Activated B cell treated with CpG ODN at 0.5 μM for 24 hours (primary cell): ENCODE measurements around the gene DCC. TPM values are rescaled to one million over a fixed set of nuclear protein-coding genes. Genes with fewer than 3 reads are reported as not detected.

Experiments
- ATAC-seq: fragments of 200-7000 bp; cut with Tn5 transposase; one replicate; pipeline ENCODE4 v1.10.0; 2021; ENCODE audit warnings: low read depth, mild to moderate bottlenecking, moderate library complexity
- CTCF ChIA-PET: fragments of 350-600 bp; sonication (Branson Sonifier 250); formaldehyde crosslinking; loops from one replicate; lab custom pipeline; 2021; ENCODE audit warnings: antibody characterized with exemption; lab: Charles Lee
- POLR2A ChIA-PET: fragments of 350-600 bp; sonication (Branson Sonifier 250); formaldehyde crosslinking; loops from one replicate; lab custom pipeline; 2021; ENCODE audit warnings: antibody characterized with exemption; lab: Charles Lee
- DNase-seq: peaks from one replicate; pipeline ENCODE4 v3.0.0; 2022
- H3K27ac Mint-ChIP-seq: one replicate; pipeline ENCODE4 v1.8.0; 2020; ENCODE audit warnings: mixed read lengths
- H3K27me3 Mint-ChIP-seq: one replicate; pipeline ENCODE4 v1.8.0; 2021; ENCODE audit warnings: mixed read lengths
- H3K36me3 Mint-ChIP-seq: one replicate; pipeline ENCODE4 v1.8.0; 2021; ENCODE audit warnings: low read depth, mixed read lengths
- H3K4me1 Mint-ChIP-seq: one replicate; pipeline ENCODE4 v1.8.0; 2021; ENCODE audit warnings: mixed read lengths
- H3K4me3 Mint-ChIP-seq: one replicate; pipeline ENCODE4 v1.8.0; 2020; ENCODE audit warnings: mild to moderate bottlenecking, mixed read lengths
- H3K9me3 Mint-ChIP-seq: one replicate; pipeline ENCODE4 v1.8.0; 2020; ENCODE audit warnings: mixed read lengths
- intact Hi-C: fragments of 100-400 bp; cut with micrococcal nuclease; formaldehyde crosslinking; loops from one replicate; pipeline ENCODE4 v1.15.1; 2024
- total RNA-seq: library from RNA; stranded (reverse); gene quantifications from 2 replicates; pipeline ENCODE4 v1.2.3, GENCODE V29; 2022
- TF ChIP-seq, protein P1 (sequence below): fragments of 200-600 bp; IDR thresholded peaks from one replicate; pipeline ENCODE4 v1.8.0; 2022; ENCODE audit warnings: antibody characterized with exemption, mild to moderate bottlenecking

DCC gene
- total RNA-seq, 1 donor from 2014 or later: not detected

- ATAC-seq (no peak), DNase-seq (no peak)
- no peaks in the 10 kb centered on the region for H3K9me3 Mint-ChIP-seq
- H3K4me3 Mint-ChIP-seq: no peak overlapping the region
- H3K36me3 Mint-ChIP-seq: no peaks in the 10 kb centered on the region
- no peak overlapping the region for H3K27ac Mint-ChIP-seq
- no peaks in the 10 kb centered on the region for H3K4me1 Mint-ChIP-seq
- TF ChIP-seq, protein P1, sequence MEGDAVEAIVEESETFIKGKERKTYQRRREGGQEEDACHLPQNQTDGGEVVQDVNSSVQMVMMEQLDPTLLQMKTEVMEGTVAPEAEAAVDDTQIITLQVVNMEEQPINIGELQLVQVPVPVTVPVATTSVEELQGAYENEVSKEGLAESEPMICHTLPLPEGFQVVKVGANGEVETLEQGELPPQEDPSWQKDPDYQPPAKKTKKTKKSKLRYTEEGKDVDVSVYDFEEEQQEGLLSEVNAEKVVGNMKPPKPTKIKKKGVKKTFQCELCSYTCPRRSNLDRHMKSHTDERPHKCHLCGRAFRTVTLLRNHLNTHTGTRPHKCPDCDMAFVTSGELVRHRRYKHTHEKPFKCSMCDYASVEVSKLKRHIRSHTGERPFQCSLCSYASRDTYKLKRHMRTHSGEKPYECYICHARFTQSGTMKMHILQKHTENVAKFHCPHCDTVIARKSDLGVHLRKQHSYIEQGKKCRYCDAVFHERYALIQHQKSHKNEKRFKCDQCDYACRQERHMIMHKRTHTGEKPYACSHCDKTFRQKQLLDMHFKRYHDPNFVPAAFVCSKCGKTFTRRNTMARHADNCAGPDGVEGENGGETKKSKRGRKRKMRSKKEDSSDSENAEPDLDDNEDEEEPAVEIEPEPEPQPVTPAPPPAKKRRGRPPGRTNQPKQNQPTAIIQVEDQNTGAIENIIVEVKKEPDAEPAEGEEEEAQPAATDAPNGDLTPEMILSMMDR: no peak
- ChIA-PET POLR2A (no interaction called here), CTCF (no interaction called here)
- intact Hi-C loops: no loop called here
- H3K27me3 Mint-ChIP-seq: no peaks in the 10 kb centered on the region
Observed at GRCh38 chr18:52544086-52544485, 204.1 kb downstream of the DCC start.

GRCh38 chr18:52546686-52547346, 206.8 kb downstream of the DCC start:
- ChIA-PET POLR2A (no interaction called here), CTCF (no interaction called here)
- intact Hi-C loops: no loop called here
- Mint-ChIP-seq H3K4me3 (no peak overlapping the region), H3K27me3 (no peaks in the 10 kb centered on the region), H3K36me3 (no peaks in the 10 kb centered on the region), H3K27ac (no peak overlapping the region), H3K4me1 (no peaks in the 10 kb centered on the region), H3K9me3 (no peaks in the 10 kb centered on the region)
- TF ChIP-seq, protein P1: no peak
- no peak for ATAC-seq
- no peak for DNase-seq

- Mint-ChIP-seq H3K4me3 (no peak overlapping the region), H3K27ac (no peak overlapping the region)
- intact Hi-C loops: no loop called here
Observed at GRCh38 chr18:52553441-52553840, 213.4 kb downstream of the DCC start.

GRCh38 chr18:52554180-52554579, 214.2 kb downstream of the DCC start:
- Mint-ChIP-seq H3K27me3 (no peaks in the 10 kb centered on the region), H3K36me3 (no peaks in the 10 kb centered on the region), H3K27ac (no peak overlapping the region), H3K9me3 (no peaks in the 10 kb centered on the region), H3K4me3 (no peak overlapping the region), H3K4me1 (no peaks in the 10 kb centered on the region)
- ATAC-seq (no peak), DNase-seq (no peak)
- POLR2A ChIA-PET: no interaction called here
- CTCF ChIA-PET: no interaction called here
- TF ChIP-seq, protein P1: no peak
- intact Hi-C loops: no loop called here

More at GRCh38 chr18:52553441-52553840, 213.4 kb downstream of the DCC start:
- Mint-ChIP-seq H3K36me3 (no peaks in the 10 kb centered on the region), H3K4me1 (no peaks in the 10 kb centered on the region), H3K9me3 (no peaks in the 10 kb centered on the region), H3K27me3 (no peaks in the 10 kb centered on the region)
- POLR2A ChIA-PET: no interaction called here
- ATAC-seq (no peak), DNase-seq (no peak)
- TF ChIP-seq, protein P1: no peak
- CTCF ChIA-PET: no interaction called here

DNA sequence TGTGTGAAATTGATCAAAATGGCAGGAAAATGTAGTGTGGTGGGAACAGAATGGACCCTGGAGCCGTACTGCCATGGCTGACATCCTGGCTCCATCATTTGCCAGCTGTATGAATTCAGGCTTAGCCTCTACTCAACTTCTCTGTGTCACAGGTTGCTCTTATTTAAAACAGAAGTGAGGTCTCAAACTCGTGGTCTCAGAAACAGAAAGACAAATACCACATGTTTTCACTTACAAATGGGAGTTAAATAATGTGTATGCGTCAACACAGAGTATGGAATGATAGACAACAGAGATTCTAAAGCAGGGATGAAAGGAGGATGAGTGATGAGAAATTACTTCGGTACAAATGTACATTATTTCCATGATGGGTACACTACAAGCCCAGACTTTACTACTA, 227.4 kb downstream of the DCC start:
- CTCF ChIA-PET: no interaction called here
- Mint-ChIP-seq H3K4me3 (no peak overlapping the region), H3K27ac (no peak overlapping the region), H3K9me3 (no peaks in the 10 kb centered on the region), H3K27me3 (no peaks in the 10 kb centered on the region), H3K36me3 (no peaks in the 10 kb centered on the region), H3K4me1 (no peaks in the 10 kb centered on the region)
- TF ChIP-seq, protein P1: no peak
- ATAC-seq (no peak), DNase-seq (no peak)
- POLR2A ChIA-PET: no interaction called here
- intact Hi-C loops: no loop called here
